ENCODE measurements around the gene COL28A1. TPM values are rescaled to one million over a fixed set of nuclear protein-coding genes. Genes with fewer than 3 reads are reported as not detected.
"Not testable (repeated sequence)": the region's sequence is repeated elsewhere in the genome, so short reads cannot be mapped to it uniquely, and the experiment has no call there.

Gene COL28A1
- total RNA-seq, 1 experiment from 2014 or later, result 1.3 TPM

- Mint-ChIP-seq H3K4me3 (ENCODE audit: low read depth, unreplicated experiment) (no peak overlapping the region), H3K9me3 (ENCODE audit: low read depth, unreplicated experiment) (no peaks in the 10 kb centered on the region), H3K27ac (ENCODE audit: unreplicated experiment) (no peak overlapping the region), H3K36me3 (ENCODE audit: insufficient read depth, unreplicated experiment) (no peaks in the 10 kb centered on the region), H3K27me3 (ENCODE audit: unreplicated experiment) (no peaks in the 10 kb centered on the region), H3K4me1 (ENCODE audit: low read depth, unreplicated experiment) (no peaks in the 10 kb centered on the region)
- no TSS peak for BruUV-seq (replicated peaks)
- no peak for DNase-seq
- CTCF ChIA-PET, result no interaction called here
- no peak for TF ChIP-seq CTCF (IDR thresholded peaks at IDR 0.05; ENCODE audit: unreplicated experiment)
- intact Hi-C loops (cut with micrococcal nuclease; ENCODE audit: unreplicated experiment), result no loop called here
These were observed 136.0 kb downstream of the COL28A1 start for GRCh38 chr7:7399707-7400106.

GRCh38 chr7:7395785-7396184 lies 139.9 kb downstream of the COL28A1 start:
- H3K27me3 Mint-ChIP-seq (ENCODE audit: unreplicated experiment), result peaks cover 21% of the 10 kb centered on the region
- no peaks in the 10 kb centered on the region for H3K4me1 Mint-ChIP-seq (ENCODE audit: low read depth, unreplicated experiment)
- intact Hi-C loops (cut with micrococcal nuclease; ENCODE audit: unreplicated experiment), result no loop called here
- H3K27ac Mint-ChIP-seq (ENCODE audit: unreplicated experiment), result no peak overlapping the region
- H3K9me3 Mint-ChIP-seq (ENCODE audit: low read depth, unreplicated experiment), result peaks cover 13% of the 10 kb centered on the region
- no peaks in the 10 kb centered on the region for H3K36me3 Mint-ChIP-seq (ENCODE audit: insufficient read depth, unreplicated experiment)
- BruUV-seq (replicated peaks), result no TSS peak
- CTCF ChIA-PET, result interaction anchor here (1.9 kb wide), 1 partner anchor 20 kb away, joined by 4 read pairs; no protein-coding TSS in a partner anchor
- H3K4me3 Mint-ChIP-seq (ENCODE audit: low read depth, unreplicated experiment), result no peak overlapping the region
- DNase-seq, result no peak
- no peak for TF ChIP-seq CTCF (IDR thresholded peaks at IDR 0.05; ENCODE audit: unreplicated experiment)

- Mint-ChIP-seq H3K27me3 (ENCODE audit: unreplicated experiment) (peaks cover 21% of the 10 kb centered on the region), H3K9me3 (ENCODE audit: low read depth, unreplicated experiment) (peaks cover 15% of the 10 kb centered on the region)
- H3K27ac Mint-ChIP-seq (ENCODE audit: unreplicated experiment); BruUV-seq (replicated peaks); intact Hi-C loops (cut with micrococcal nuclease; ENCODE audit: unreplicated experiment); DNase-seq; H3K4me1 Mint-ChIP-seq (ENCODE audit: low read depth, unreplicated experiment); H3K36me3 Mint-ChIP-seq (ENCODE audit: insufficient read depth, unreplicated experiment); H3K4me3 Mint-ChIP-seq (ENCODE audit: low read depth, unreplicated experiment): not testable (repeated sequence)
- CTCF ChIA-PET, result interaction anchor here (0.5 kb wide), 1 partner anchor 426 kb away, joined by 3 read pairs; no protein-coding TSS in a partner anchor
These were observed 147.5 kb downstream of the COL28A1 start for GRCh38 chr7:7388164-7388563.

GRCh38 chr7:7385421-7385820 lies 150.3 kb downstream of the COL28A1 start:
- BruUV-seq (replicated peaks), result no TSS peak
- no peak overlapping the region for H3K27ac Mint-ChIP-seq (ENCODE audit: unreplicated experiment)
- no peaks in the 10 kb centered on the region for H3K9me3 Mint-ChIP-seq (ENCODE audit: low read depth, unreplicated experiment)
- TF ChIP-seq CTCF (IDR thresholded peaks at IDR 0.05; ENCODE audit: unreplicated experiment), result no peak
- no peak for DNase-seq
- H3K4me1 Mint-ChIP-seq (ENCODE audit: low read depth, unreplicated experiment), result no peaks in the 10 kb centered on the region
- no peaks in the 10 kb centered on the region for H3K27me3 Mint-ChIP-seq (ENCODE audit: unreplicated experiment)
- H3K36me3 Mint-ChIP-seq (ENCODE audit: insufficient read depth, unreplicated experiment), result no peaks in the 10 kb centered on the region
- H3K4me3 Mint-ChIP-seq (ENCODE audit: low read depth, unreplicated experiment), result no peak overlapping the region
- intact Hi-C loops (cut with micrococcal nuclease; ENCODE audit: unreplicated experiment), result no loop called here
- CTCF ChIA-PET, result interaction anchor here (0.6 kb wide), 1 partner anchor 1741 kb away, joined by 5 read pairs; no protein-coding TSS in a partner anchor

GRCh38 chr7:7384228-7384627 lies 151.4 kb downstream of the COL28A1 start:
- Mint-ChIP-seq H3K9me3 (ENCODE audit: low read depth, unreplicated experiment) (no peaks in the 10 kb centered on the region), H3K4me1 (ENCODE audit: low read depth, unreplicated experiment) (no peaks in the 10 kb centered on the region), H3K36me3 (ENCODE audit: insufficient read depth, unreplicated experiment) (no peaks in the 10 kb centered on the region), H3K27ac (ENCODE audit: unreplicated experiment) (no peak overlapping the region), H3K4me3 (ENCODE audit: low read depth, unreplicated experiment) (no peak overlapping the region), H3K27me3 (ENCODE audit: unreplicated experiment) (peaks cover 11% of the 10 kb centered on the region)
- intact Hi-C loops (cut with micrococcal nuclease; ENCODE audit: unreplicated experiment), result no loop called here
- no TSS peak for BruUV-seq (replicated peaks)
- DNase-seq, result no peak
- TF ChIP-seq CTCF (IDR thresholded peaks at IDR 0.05; ENCODE audit: unreplicated experiment), result no peak
- CTCF ChIA-PET, result no interaction called here
